Endothelial cell of umbilical vein (primary cell): ENCODE measurements around the gene GRAMD1A. TPM values are rescaled to one million over a fixed set of nuclear protein-coding genes. Genes with fewer than 3 reads are reported as not detected.

Experiments used
- BruUV-seq: library from RNA; stranded (reverse); fragments of 400-500 nt; replicated peaks from 2 replicates; lab custom pipeline; 2021; lab: Mats Ljungman, UMichigan
- CTCF ChIA-PET: fragments of 300-600, 350-600 bp; sonication (Branson Sonifier 250); formaldehyde crosslinking; loops from one replicate; lab custom pipeline; 2021; ENCODE audit warnings: antibody characterized with exemption, inconsistent platforms; lab: Charles Lee
- POLR2A ChIA-PET: fragments of 300-600, 350-600 bp; sonication (Branson Sonifier 250); formaldehyde crosslinking; loops from one replicate; lab custom pipeline; 2021; ENCODE audit warnings: antibody characterized with exemption, inconsistent platforms; lab: Charles Lee
- DNase-seq: peaks from one replicate; pipeline ENCODE4 v3.0.0-alpha.2; 2011; ENCODE audit warnings: low read depth, low spot score
- FAIRE-seq: peaks from 2 replicates; lab custom pipeline; 2011; peaks lifted over from hg19 to GRCh38; lab: Jason Lieb, UNC
- H2AFZ ChIP-seq: 2 replicates; pipeline ENCODE4 v1.6.0; 2012; ENCODE audit warnings: low read depth, low read length, control low read depth, inconsistent platforms
- H3K27ac ChIP-seq: 2 replicates; pipeline ENCODE4 v1.5.1; 2011; ENCODE audit warnings: low read depth, mild to moderate bottlenecking, control low read depth, low read length, moderate library complexity; ENCODE audit not compliant: insufficient read depth
- H3K27me3 ChIP-seq, 2 experiments: 2 replicates each; pipeline versions ENCODE4 v1.6.0 to v1.6.1; 2011; ENCODE audit warnings: low read length in 2 of 2, mixed read lengths in 1 of 2; ENCODE audit not compliant: control insufficient read depth in 2 of 2, insufficient read depth in 2 of 2
- H3K36me3 ChIP-seq, 2 experiments: 2 replicates in 1 of 2; 3 replicates in 1 of 2; pipeline ENCODE4 v1.5.1; 2011; ENCODE audit warnings: low read length in 2 of 2, mild to moderate bottlenecking in 1 of 2, moderate library complexity in 1 of 2; ENCODE audit not compliant: control insufficient read depth in 2 of 2, insufficient read depth in 2 of 2; ENCODE audit errors: extremely low read depth in 1 of 2
- H3K4me1 ChIP-seq: 3 replicates; pipeline ENCODE4 v1.5.1; 2011; ENCODE audit warnings: mild to moderate bottlenecking, low read length; ENCODE audit not compliant: control insufficient read depth, insufficient read depth; ENCODE audit errors: extremely low read depth
- H3K4me2 ChIP-seq: 2 replicates; pipeline ENCODE4 v1.6.1; 2011; ENCODE audit warnings: low read length, control low read depth, mixed read lengths; ENCODE audit not compliant: insufficient read depth
- H3K4me3 ChIP-seq, 3 experiments: fragments of 200-600 bp in 1 of 3; sonication (generic), shearing (Covaris generic) in 1 of 3; replicated peaks in 1 of 3; 2 replicates each; pipeline ENCODE4 v1.5.1; 2011 to 2016; ENCODE audit warnings: control low read depth in 3 of 3, low read length in 3 of 3, mild to moderate bottlenecking in 2 of 3, inconsistent platforms in 1 of 3, low read depth in 1 of 3, moderate library complexity in 1 of 3; ENCODE audit not compliant: insufficient read depth in 1 of 3
- H3K79me2 ChIP-seq: 2 replicates; pipeline ENCODE4 v1.6.0; 2012; ENCODE audit warnings: low read length, inconsistent platforms; ENCODE audit not compliant: control insufficient read depth, insufficient read depth
- H3K9ac ChIP-seq: replicated peaks from 2 replicates; pipeline ENCODE3; 2011; ENCODE audit warnings: low read length, control low read depth; ENCODE audit not compliant: insufficient read depth; ENCODE audit errors: extremely low read depth
- H3K9me1 ChIP-seq: replicated peaks from 3 replicates; pipeline ENCODE4 v1.6.0; 2011; ENCODE audit warnings: mild to moderate bottlenecking, low read length; ENCODE audit not compliant: control insufficient read depth, insufficient read depth; ENCODE audit errors: extremely low read depth
- H3K9me3 ChIP-seq: replicated peaks from 2 replicates; pipeline ENCODE4 v1.5.1; 2012; ENCODE audit warnings: low read length, inconsistent platforms; ENCODE audit not compliant: control insufficient read depth, insufficient read depth
- H4K20me1 ChIP-seq: replicated peaks from 2 replicates; pipeline ENCODE3; 2011; ENCODE audit warnings: mild to moderate bottlenecking, low read length; ENCODE audit not compliant: control insufficient read depth, insufficient read depth; ENCODE audit errors: extremely low read depth
- EZH2 ChIP-seq: IDR thresholded peaks from 2 replicates; pipeline ENCODE4 v1.6.1; 2012; ENCODE audit warnings: borderline replicate concordance, low read depth, mild to moderate bottlenecking, moderate library complexity, low read length, inconsistent platforms; ENCODE audit not compliant: severe bottlenecking
- FOS ChIP-seq: IDR thresholded peaks from 2 replicates; pipeline ENCODE4 v1.6.1; 2011; ENCODE audit warnings: mild to moderate bottlenecking, low read length, moderate library complexity, borderline replicate concordance; ENCODE audit not compliant: insufficient read depth
- GATA2 ChIP-seq: IDR thresholded peaks from 2 replicates; pipeline ENCODE4 v1.7.0; 2011; ENCODE audit warnings: low read depth, mild to moderate bottlenecking, moderate library complexity, mixed read lengths, low read length; ENCODE audit not compliant: insufficient read length, insufficient read depth
- JUN ChIP-seq: IDR thresholded peaks from 2 replicates; pipeline ENCODE4 v1.6.1; 2011; ENCODE audit warnings: borderline replicate concordance, low read depth; ENCODE audit not compliant: insufficient read length, insufficient read depth
- MAX ChIP-seq: IDR thresholded peaks from 2 replicates; pipeline ENCODE4 v1.6.1; 2011; ENCODE audit not compliant: insufficient read depth, insufficient read length
- POLR2A ChIP-seq: IDR thresholded peaks from 2 replicates; pipeline ENCODE4 v1.6.1; 2012; ENCODE audit warnings: low read depth, mild to moderate bottlenecking, control low read depth, low read length
- POLR2AphosphoS5 ChIP-seq: IDR thresholded peaks from 2 replicates; pipeline ENCODE4 v1.6.1; 2012; ENCODE audit warnings: low read depth, mild to moderate bottlenecking, control low read depth, low read length, moderate library complexity; ENCODE audit not compliant: insufficient read depth
- dilution Hi-C: fragments of 300-500 bp; cut with MboI; formaldehyde crosslinking; loops from one replicate; pipeline ENCODE4 v1.15.0; 2019; ENCODE audit warnings: low sequenced_read_pairs; ENCODE audit not compliant: extremely low pct_ligation_motif_present
- intact Hi-C: fragments of 100-400 bp; cut with micrococcal nuclease; formaldehyde crosslinking; loops from one replicate; pipeline ENCODE4 v1.10.0; 2022
- polyA plus RNA-seq, 4 experiments: library from polyadenylated mRNA; depleted of rRNA in 3 of 4; stranded (reverse) in 3 of 4; unstranded in 1 of 4; fragments of >200 nt; gene quantifications; 2 replicates each; pipeline versions ENCODE4 v1.2.1 to v1.2.3, GENCODE V29; 2011 to 2012; ENCODE audit warnings: missing spikeins in 1 of 4
- total RNA-seq: library from RNA; stranded (reverse); gene quantifications from 2 replicates; pipeline ENCODE4 v1.2.3, GENCODE V29; 2021
- TF ChIP-seq, protein P1 (sequence below), 2 donors: IDR thresholded peaks; 1 replicate in 1 of 2; 2 replicates in 1 of 2; pipeline ENCODE4 v1.5.1; 2011; ENCODE audit warnings: low read length in 2 of 2, mild to moderate bottlenecking in 2 of 2, moderate library complexity in 2 of 2, control low read depth in 1 of 2, inconsistent platforms in 1 of 2, low read depth in 1 of 2; ENCODE audit not compliant: insufficient read depth in 1 of 2; ENCODE audit errors: extremely low read depth in 1 of 2

Gene GRAMD1A
- total and polyA plus RNA-seq, 2 donors (not counting 3 experiments of a cell fraction or from before 2014, with no cell fraction given): 127 to 130 TPM

DNA sequence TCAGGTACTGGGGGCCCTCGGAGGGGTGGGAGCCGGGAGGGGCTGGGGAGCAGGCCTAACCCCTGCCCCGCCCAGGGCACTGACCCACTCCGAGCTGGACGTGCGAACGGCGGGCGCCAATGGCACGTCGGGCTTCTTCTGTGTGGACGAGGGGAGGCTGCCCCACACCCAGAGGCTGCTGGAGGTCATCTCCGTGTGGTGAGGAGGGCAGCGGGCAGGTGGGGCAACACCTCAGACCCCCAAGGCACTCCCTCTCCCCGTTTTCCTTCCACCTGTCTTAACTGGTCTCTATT is 59.6 kb downstream of the GRAMD1A start:
- ChIA-PET CTCF (interaction anchor here (1.8 kb wide), 1 partner anchor 15 kb away, joined by 10 read pairs; no protein-coding TSS in a partner anchor), POLR2A (no interaction called here)
- no peak overlapping the region for H3K4me3 ChIP-seq
- BruUV-seq: no TSS peak
- TF ChIP-seq POLR2A (no peak), JUN (no peak), FOS (no peak), EZH2 (no peak), MAX (no peak), GATA2 (no peak), POLR2AphosphoS5 (no peak)
- TF ChIP-seq, protein P1, sequence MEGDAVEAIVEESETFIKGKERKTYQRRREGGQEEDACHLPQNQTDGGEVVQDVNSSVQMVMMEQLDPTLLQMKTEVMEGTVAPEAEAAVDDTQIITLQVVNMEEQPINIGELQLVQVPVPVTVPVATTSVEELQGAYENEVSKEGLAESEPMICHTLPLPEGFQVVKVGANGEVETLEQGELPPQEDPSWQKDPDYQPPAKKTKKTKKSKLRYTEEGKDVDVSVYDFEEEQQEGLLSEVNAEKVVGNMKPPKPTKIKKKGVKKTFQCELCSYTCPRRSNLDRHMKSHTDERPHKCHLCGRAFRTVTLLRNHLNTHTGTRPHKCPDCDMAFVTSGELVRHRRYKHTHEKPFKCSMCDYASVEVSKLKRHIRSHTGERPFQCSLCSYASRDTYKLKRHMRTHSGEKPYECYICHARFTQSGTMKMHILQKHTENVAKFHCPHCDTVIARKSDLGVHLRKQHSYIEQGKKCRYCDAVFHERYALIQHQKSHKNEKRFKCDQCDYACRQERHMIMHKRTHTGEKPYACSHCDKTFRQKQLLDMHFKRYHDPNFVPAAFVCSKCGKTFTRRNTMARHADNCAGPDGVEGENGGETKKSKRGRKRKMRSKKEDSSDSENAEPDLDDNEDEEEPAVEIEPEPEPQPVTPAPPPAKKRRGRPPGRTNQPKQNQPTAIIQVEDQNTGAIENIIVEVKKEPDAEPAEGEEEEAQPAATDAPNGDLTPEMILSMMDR (IDR thresholded peaks at IDR 0.05; ENCODE audit: extremely low read depth in 1 of 2, insufficient read depth in 1 of 2, low read depth in 1 of 2, low read length in 2 of 2): no peak
- no peak overlapping the region for H3K27ac ChIP-seq
- no peaks in the 10 kb centered on the region for H4K20me1 ChIP-seq
- no peaks in the 10 kb centered on the region for H3K79me2 ChIP-seq
- peaks cover 0 to 3% of the 10 kb centered on the region in 2 experiments for H3K27me3 ChIP-seq
- no peaks in the 10 kb centered on the region for H3K36me3 ChIP-seq
- H3K4me1 ChIP-seq: no peaks in the 10 kb centered on the region
- intact Hi-C loops: no loop called here
- no peak for FAIRE-seq
- H2AFZ ChIP-seq: no peak overlapping the region
- no peak for DNase-seq
- no peaks in the 10 kb centered on the region for H3K9me1 ChIP-seq
- no peak overlapping the region for H3K9ac ChIP-seq
- H3K4me2 ChIP-seq: no peak overlapping the region
- dilution Hi-C loops: no loop called here
- H3K9me3 ChIP-seq: no peaks in the 10 kb centered on the region
